Subcutaneous abdominal adipose tissue (tissue), 5 donors: ENCODE measurements around the gene BABAM2.

ENCODE experiments used
- H3K27ac ChIP-seq: one replicate; pipeline ENCODE4 v1.7.0; 2013; ENCODE audit warnings: low read depth, mild to moderate bottlenecking, inconsistent platforms, low read length, moderate library complexity
- H3K27me3 ChIP-seq, 5 donors: one replicate each; pipeline ENCODE4 v1.7.0; 2013; ENCODE audit warnings: low read length in 5 of 5, inconsistent platforms in 1 of 5; ENCODE audit not compliant: control insufficient read depth in 5 of 5, insufficient read depth in 4 of 5
- H3K36me3 ChIP-seq, 5 donors: one replicate each; pipeline ENCODE4 v1.7.0; 2013; ENCODE audit warnings: low read length in 5 of 5; ENCODE audit not compliant: control insufficient read depth in 5 of 5, insufficient read depth in 5 of 5
- H3K4me1 ChIP-seq, 5 donors: one replicate each; pipeline ENCODE4 v1.7.0; 2013; ENCODE audit warnings: low read length in 5 of 5, mild to moderate bottlenecking in 3 of 5, moderate library complexity in 1 of 5; ENCODE audit not compliant: control insufficient read depth in 5 of 5, insufficient read depth in 5 of 5
- H3K4me3 ChIP-seq, 5 donors: one replicate each; pipeline ENCODE4 v1.7.0; 2013; ENCODE audit warnings: low read length in 5 of 5, low read depth in 1 of 5
- H3K9ac ChIP-seq, 5 donors: one replicate each; pipeline ENCODE4 v1.7.0; 2013; ENCODE audit warnings: low read length in 5 of 5, mild to moderate bottlenecking in 4 of 5, moderate library complexity in 3 of 5
- H3K9me3 ChIP-seq, 5 donors: one replicate each; pipeline ENCODE4 v1.7.0; 2013; ENCODE audit warnings: low read length in 5 of 5; ENCODE audit not compliant: control insufficient read depth in 5 of 5
- donor health status: healthy.
- donor health status: healthy.
- donor health status: healthy.
- donor health status: healthy.
- donor health status: healthy.

BABAM2 gene

GRCh38 chr2:27890146-27890923, at the start of gene BABAM2, which contains the start of gene RBKS:
TSS of gene BABAM2 (plus strand) at chr2:27890729. CDS start at chr2:27894557, 3,828 bp downstream.
TSS of gene RBKS (minus strand) at chr2:27890387. CDS start at chr2:27890345, 42 bp downstream.
- Histone ChIP-seq H3K4me1 (peaks cover 0 to 25% (median 20%) of the 10 kb centered on the region in 5 donors), H3K27ac (peak within 1 kb of the TSS; percentile 90), H3K4me3 (peak within 1 kb of the TSS; percentile 92 to 99 (median 96)), H3K9me3 (no peaks in the 10 kb centered on the region), H3K36me3 (no peaks in the 10 kb centered on the region), H3K27me3 (no peaks in the 10 kb centered on the region), H3K9ac (peak within 1 kb of the TSS; percentile 87 to 98 (median 96))

- Histone ChIP-seq H3K9ac (no peak overlapping the region), H3K4me3 (no peak overlapping the region), H3K27me3 (no peaks in the 10 kb centered on the region), H3K4me1 (no peaks in the 10 kb centered on the region), H3K36me3 (peaks cover 0 to 2% (median 0%) of the 10 kb centered on the region in 5 donors), H3K27ac (no peak overlapping the region), H3K9me3 (no peaks in the 10 kb centered on the region)
Measured at GRCh38 chr2:27842894-27843293, 47.6 kb upstream of the BABAM2 start.

- no peak overlapping the region for H3K9ac ChIP-seq
- H3K9me3 ChIP-seq: no peaks in the 10 kb centered on the region
- H3K4me3 ChIP-seq: no peak overlapping the region
- peaks cover 0 to 2% (median 0%) of the 10 kb centered on the region in 5 donors for H3K36me3 ChIP-seq
- H3K27me3 ChIP-seq: no peaks in the 10 kb centered on the region
- H3K27ac ChIP-seq: no peak overlapping the region
- H3K4me1 ChIP-seq: no peaks in the 10 kb centered on the region
Measured at GRCh38 chr2:27843992-27844391, 46.5 kb upstream of the BABAM2 start.

GRCh38 chr2:27844821-27845255, 45.7 kb upstream of the BABAM2 start:
- Histone ChIP-seq H3K27ac (no peak overlapping the region), H3K4me1 (no peaks in the 10 kb centered on the region), H3K4me3 (no peak overlapping the region), H3K27me3 (no peaks in the 10 kb centered on the region), H3K9me3 (no peaks in the 10 kb centered on the region), H3K9ac (no peak overlapping the region), H3K36me3 (peaks cover 0 to 2% (median 0%) of the 10 kb centered on the region in 5 donors)

- H3K9ac ChIP-seq: no peak overlapping the region
- H3K4me3 ChIP-seq: no peak overlapping the region
- no peaks in the 10 kb centered on the region for H3K27me3 ChIP-seq
- no peaks in the 10 kb centered on the region for H3K4me1 ChIP-seq
- H3K27ac ChIP-seq: no peak overlapping the region
- no peaks in the 10 kb centered on the region for H3K9me3 ChIP-seq
- no peaks in the 10 kb centered on the region for H3K36me3 ChIP-seq
Measured at GRCh38 chr2:27847333-27847732, 43.2 kb upstream of the BABAM2 start.

GRCh38 chr2:27849558-27850205, 40.8 kb upstream of the BABAM2 start:
- no peak overlapping the region for H3K27ac ChIP-seq
- H3K36me3 ChIP-seq: no peaks in the 10 kb centered on the region
- H3K9me3 ChIP-seq: no peaks in the 10 kb centered on the region
- H3K4me1 ChIP-seq: no peaks in the 10 kb centered on the region
- no peaks in the 10 kb centered on the region for H3K27me3 ChIP-seq
- H3K9ac ChIP-seq: no peak overlapping the region
- no peak overlapping the region for H3K4me3 ChIP-seq

GRCh38 chr2:27852691-27853090, 37.8 kb upstream of the BABAM2 start:
- no peaks in the 10 kb centered on the region for H3K36me3 ChIP-seq
- H3K4me3 ChIP-seq: no peak overlapping the region
- H3K9me3 ChIP-seq: no peaks in the 10 kb centered on the region
- no peaks in the 10 kb centered on the region for H3K27me3 ChIP-seq
- no peak overlapping the region for H3K9ac ChIP-seq
- no peak overlapping the region for H3K27ac ChIP-seq
- H3K4me1 ChIP-seq: no peaks in the 10 kb centered on the region

GRCh38 chr2:27854229-27854862, 36.2 kb upstream of the BABAM2 start:
- no peak overlapping the region for H3K4me3 ChIP-seq

GRCh38 chr2:27855476-27855875, 35.1 kb upstream of the BABAM2 start:
- Histone ChIP-seq H3K9me3 (peaks cover 0 to 5% (median 0%) of the 10 kb centered on the region in 5 donors), H3K4me1 (no peaks in the 10 kb centered on the region), H3K36me3 (no peaks in the 10 kb centered on the region), H3K9ac (no peak overlapping the region), H3K27me3 (no peaks in the 10 kb centered on the region), H3K4me3 (no peak overlapping the region), H3K27ac (no peak overlapping the region)

More at GRCh38 chr2:27854229-27854862, 36.2 kb upstream of the BABAM2 start:
- H3K36me3 ChIP-seq: no peaks in the 10 kb centered on the region
- no peak overlapping the region for H3K27ac ChIP-seq
- no peak overlapping the region for H3K9ac ChIP-seq
- peaks cover 0 to 5% (median 0%) of the 10 kb centered on the region in 5 donors for H3K9me3 ChIP-seq
- H3K4me1 ChIP-seq: no peaks in the 10 kb centered on the region
- H3K27me3 ChIP-seq: no peaks in the 10 kb centered on the region

- Histone ChIP-seq H3K9me3 (peaks cover 0 to 5% (median 0%) of the 10 kb centered on the region in 5 donors), H3K27ac (no peak overlapping the region), H3K27me3 (no peaks in the 10 kb centered on the region), H3K9ac (no peak overlapping the region), H3K4me1 (no peaks in the 10 kb centered on the region), H3K36me3 (no peaks in the 10 kb centered on the region), H3K4me3 (no peak overlapping the region)
Measured at GRCh38 chr2:27856386-27856785, 34.1 kb upstream of the BABAM2 start.
